ENCODE measurements around the gene DCC.

The DCC gene

DNA sequence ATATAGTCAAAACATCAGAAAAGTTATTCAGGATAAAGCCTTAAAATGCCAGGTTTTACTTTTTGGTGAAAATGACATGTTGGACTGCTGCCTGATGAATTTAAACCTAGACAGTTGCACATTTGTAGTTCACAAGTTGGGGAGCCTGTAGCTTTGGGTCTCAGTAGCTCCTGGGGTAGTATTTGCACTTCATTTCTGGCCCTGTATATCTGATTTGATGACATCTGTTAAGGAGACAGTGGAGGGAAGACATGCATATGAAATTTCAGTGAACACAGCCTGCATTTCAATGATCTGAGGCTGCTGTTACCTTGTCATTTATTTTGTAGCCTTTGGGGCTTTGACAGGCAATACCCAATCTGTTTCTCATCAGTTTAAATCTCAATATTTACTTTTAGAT lies 156.4 kb downstream of the DCC start:
- no peak for DNase-seq (ENCODE audit: low read depth, low spot score)

DNA sequence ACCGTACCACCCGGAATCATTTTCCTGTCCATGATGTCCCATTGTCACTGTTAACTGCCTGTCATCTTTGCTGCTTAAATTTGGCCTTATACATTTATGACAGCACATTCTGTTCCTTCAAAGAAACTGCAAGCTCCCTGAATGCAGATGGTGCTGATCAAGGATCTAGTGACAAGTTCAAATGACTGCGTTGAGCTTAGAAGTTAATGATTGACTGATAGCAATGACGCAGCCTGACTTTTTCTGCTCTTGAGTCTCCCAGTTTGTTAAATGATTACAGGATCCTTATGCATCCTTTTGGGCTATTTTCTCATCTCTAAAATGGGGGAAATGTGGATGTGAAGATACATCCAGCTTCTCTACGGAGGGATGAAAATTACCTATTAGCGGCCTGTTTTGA lies 159.0 kb downstream of the DCC start:
- no peak for DNase-seq (ENCODE audit: low read depth, low spot score)

DNA sequence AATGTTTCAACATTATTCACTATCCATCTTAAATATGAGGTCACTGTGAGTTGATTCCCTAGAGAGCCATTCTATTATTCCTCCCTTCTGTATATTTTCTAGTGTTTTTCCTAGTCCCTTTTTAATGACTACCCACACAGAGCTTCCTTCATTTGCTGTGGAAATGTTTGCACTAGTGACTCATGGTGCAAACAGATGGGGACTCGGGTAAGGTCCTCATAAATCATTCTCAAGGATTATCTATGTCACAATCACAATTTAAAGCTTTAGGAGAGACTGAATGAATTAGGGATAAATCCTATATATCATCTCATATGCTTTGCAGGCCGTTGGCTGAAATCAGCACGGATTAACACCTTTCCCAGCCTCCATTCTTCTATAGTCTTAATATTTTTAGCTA lies 159.6 kb downstream of the DCC start:
- DNase-seq (ENCODE audit: low read depth, low spot score): no peak

- DNase-seq (ENCODE audit: low read depth, low spot score): no peak
Measured at GRCh38 chr18:52504589-52504988, 164.6 kb downstream of the DCC start.

- DNase-seq (ENCODE audit: low read depth, low spot score): no peak
Measured at GRCh38 chr18:52510139-52510538, 170.1 kb downstream of the DCC start.

- DNase-seq (ENCODE audit: low read depth, low spot score): no peak
Measured at GRCh38 chr18:52518086-52518485, 178.1 kb downstream of the DCC start.

DNA sequence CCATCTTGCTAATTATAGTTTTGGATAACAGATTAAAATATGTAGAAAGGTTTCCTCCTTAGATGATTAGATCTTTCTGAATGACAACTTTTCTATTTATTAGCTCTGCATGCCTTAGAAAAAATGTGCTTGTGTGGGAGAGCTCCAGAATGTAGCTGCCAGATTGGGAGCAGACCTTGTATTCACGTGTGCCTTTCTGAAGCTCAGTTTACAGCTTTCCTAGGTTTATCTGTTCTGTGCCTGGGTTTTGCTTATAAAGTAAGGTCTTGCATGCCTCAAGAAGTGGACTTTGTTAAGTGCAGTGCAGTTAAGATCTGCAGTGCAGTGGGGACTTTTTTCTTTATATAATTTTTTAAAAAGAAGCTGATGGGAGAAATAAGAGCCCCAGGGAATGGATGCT lies 179.0 kb downstream of the DCC start:
- no peak for DNase-seq (ENCODE audit: low read depth, low spot score)

DNA sequence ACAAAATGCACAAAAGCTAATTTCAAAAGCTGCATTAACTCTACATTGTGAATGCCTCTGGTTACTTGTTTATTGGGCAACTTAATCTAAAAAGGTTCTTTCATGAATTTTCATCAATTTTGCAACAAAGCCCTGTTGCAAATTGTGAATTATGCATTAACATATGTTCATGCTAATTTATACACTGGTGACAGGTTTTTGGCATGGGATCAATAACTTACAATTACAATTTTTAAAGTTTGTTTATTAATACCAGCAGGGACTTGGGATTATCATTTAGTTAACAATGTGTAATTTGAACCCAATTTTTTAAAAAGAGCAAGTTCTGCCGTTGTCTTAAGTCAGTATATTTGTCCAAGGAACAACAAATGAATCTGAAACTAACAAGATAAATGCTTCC lies 183.6 kb downstream of the DCC start:
- DNase-seq (ENCODE audit: low read depth, low spot score): no peak

GRCh38 chr18:52531836-52532235 lies 191.8 kb downstream of the DCC start:
- DNase-seq (ENCODE audit: low read depth, low spot score): no peak

- no peak for DNase-seq (ENCODE audit: low read depth, low spot score)
Measured at GRCh38 chr18:52536039-52536438, 196.0 kb downstream of the DCC start.

GRCh38 chr18:52537261-52537660 lies 197.3 kb downstream of the DCC start:
- DNase-seq (ENCODE audit: low read depth, low spot score): no peak

- no peak for DNase-seq (ENCODE audit: low read depth, low spot score)
Measured at GRCh38 chr18:52541056-52541455, 201.1 kb downstream of the DCC start.

DNA sequence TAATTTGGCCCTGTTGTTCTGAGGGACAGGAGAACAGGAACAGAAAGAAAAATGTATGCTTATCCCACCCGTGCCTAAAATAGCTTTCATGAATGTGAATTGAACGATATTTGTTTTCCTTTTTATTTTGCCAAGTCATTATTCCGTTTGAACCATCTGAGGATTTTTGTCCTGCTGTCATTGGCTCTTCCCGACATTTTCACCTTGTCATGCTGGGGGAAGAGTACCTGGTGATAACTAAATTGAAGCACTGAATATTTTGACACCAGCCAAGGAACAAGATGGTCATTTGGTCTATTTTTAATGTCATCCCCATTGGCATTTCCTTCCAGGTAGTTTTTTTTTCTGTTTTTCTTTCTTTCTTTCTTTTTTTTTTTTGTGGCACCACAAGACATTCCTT lies 204.1 kb downstream of the DCC start:
- no peak for DNase-seq (ENCODE audit: low read depth, low spot score)

DNA sequence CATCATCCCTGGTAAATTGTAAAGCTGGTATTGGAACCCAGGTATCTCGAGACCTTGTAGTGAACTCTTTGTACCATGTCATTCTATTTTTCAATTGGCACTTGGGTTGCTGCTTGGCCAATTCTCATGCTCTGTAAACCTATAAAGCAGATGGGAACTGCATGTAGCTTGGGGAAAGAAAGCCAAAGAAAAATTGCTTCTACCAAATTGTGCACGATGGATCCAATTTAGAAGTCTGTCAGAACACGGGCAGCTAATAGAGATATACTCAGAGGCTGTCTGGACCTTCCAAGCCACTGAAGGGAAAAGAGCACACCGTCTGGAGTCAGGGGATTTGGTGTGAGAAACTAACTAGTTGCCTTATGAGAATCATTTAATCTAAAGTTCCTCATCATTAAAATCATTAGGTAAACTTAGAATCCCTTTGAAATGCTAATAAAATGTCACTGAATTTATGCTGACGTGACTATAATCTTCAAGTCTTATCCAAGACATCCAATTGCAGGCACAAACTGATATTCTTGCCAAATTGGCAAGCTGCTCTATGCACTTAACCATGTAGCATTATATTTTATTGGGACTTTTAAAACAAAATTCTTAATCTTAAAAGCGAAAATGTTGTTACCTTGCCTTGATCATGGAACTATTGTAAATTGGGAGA lies 206.8 kb downstream of the DCC start:
- DNase-seq (ENCODE audit: low read depth, low spot score): no peak

GRCh38 chr18:52553441-52553840 lies 213.4 kb downstream of the DCC start:
- no peak for DNase-seq (ENCODE audit: low read depth, low spot score)

DNA sequence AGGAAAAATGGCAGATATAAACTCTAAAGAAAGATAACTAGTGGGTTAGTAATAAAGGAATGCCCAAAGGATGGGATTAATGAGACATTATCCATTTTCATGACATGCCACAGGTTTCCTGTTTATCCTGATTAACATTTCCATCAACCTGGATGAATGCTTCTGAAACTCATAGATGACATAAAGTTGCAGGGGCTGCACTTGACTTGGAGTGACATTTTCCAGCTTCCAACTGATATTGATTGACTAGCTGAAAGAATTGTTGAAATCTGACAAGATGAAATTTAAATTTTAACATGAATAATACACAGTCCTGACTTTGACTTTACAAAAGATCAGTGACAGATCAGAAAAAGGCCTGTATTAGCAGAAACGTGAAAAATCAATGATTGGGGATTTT lies 214.2 kb downstream of the DCC start:
- DNase-seq (ENCODE audit: low read depth, low spot score): no peak

DNA sequence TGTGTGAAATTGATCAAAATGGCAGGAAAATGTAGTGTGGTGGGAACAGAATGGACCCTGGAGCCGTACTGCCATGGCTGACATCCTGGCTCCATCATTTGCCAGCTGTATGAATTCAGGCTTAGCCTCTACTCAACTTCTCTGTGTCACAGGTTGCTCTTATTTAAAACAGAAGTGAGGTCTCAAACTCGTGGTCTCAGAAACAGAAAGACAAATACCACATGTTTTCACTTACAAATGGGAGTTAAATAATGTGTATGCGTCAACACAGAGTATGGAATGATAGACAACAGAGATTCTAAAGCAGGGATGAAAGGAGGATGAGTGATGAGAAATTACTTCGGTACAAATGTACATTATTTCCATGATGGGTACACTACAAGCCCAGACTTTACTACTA lies 227.4 kb downstream of the DCC start:
- DNase-seq (ENCODE audit: low read depth, low spot score): no peak

DNA sequence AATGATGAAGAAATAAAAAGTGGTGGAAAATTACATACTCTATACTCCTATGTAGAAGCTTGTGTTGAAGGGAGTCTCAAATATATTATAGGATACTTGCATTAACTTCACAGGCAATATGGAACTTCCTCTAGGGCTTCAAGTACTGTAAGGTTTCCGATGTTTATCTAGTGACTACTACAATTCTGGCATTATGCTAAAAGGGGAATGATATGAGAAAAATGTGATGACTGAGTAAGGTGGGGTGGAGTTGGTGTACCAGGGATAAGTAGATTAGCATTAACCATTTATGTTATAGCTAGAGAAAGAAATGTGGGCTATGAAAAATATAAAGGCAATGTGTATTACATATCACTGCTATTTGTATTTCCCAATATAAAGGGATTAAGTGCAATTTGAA lies 229.5 kb downstream of the DCC start:
- no peak for DNase-seq (ENCODE audit: low read depth, low spot score)

DNA sequence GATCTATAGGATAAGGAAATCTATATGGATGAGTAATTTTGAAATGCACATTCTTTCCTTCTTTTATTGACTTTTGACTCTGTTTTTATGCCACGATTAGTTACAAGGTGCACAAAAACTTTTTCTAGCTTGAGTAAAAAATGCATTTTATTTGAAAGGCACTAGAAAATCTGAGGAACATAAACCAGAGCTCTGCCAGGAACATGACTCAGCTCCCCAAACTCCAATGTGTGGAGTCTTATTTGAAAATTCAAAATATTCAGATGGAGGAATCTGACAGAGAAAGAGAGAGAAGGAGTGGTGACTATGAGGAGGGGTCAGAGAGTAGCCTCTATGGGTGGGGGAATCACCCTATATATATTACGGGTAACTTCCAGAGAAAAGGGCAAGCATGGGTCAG lies 231.0 kb downstream of the DCC start:
- no peak for DNase-seq (ENCODE audit: low read depth, low spot score)

GRCh38 chr18:52572036-52573000 lies 232.3 kb downstream of the DCC start:
- DNase-seq (ENCODE audit: low read depth, low spot score): no peak

GRCh38 chr18:52577795-52578194 lies 237.8 kb downstream of the DCC start:
- no peak for DNase-seq (ENCODE audit: low read depth, low spot score)

GRCh38 chr18:52582061-52582460 lies 242.1 kb downstream of the DCC start:
- no peak for DNase-seq (ENCODE audit: low read depth, low spot score)

DNA sequence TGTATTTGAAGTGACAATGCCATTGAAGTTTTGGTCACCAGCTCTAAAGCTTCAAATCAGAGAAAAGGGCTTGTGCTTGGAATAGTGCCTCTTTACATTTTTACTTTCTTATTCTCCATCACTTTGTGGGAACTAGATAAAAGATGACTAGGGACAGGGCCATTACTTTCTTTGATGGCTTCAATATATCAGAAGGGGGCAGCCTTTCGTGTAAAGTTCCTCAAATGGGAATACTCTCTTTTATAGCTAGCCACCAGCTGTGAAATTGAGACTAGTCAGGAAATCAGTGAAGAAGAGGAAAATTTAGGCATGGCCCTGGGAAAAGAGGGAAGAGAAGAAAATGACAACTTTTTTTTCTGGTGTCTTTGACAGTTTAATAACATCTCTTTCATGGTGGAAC lies 242.5 kb downstream of the DCC start:
- DNase-seq (ENCODE audit: low read depth, low spot score): no peak
